H9 (cell line): ENCODE measurements around the gene PWWP2B. TPM values are rescaled to one million over a fixed set of nuclear protein-coding genes. Genes with fewer than 3 reads are reported as not detected.

Experiments
- DNase-seq: peaks from one replicate; pipeline ENCODE4 v3.0.0-alpha.2; 2017
- H2AFZ ChIP-seq: one replicate; pipeline ENCODE4 v1.6.1; 2013; ENCODE audit warnings: mild to moderate bottlenecking, low read length, control low read depth, moderate library complexity
- H2AK5ac ChIP-seq: 2 replicates; pipeline ENCODE4 v1.6.1; 2013; ENCODE audit warnings: low read length, control low read depth, mixed read lengths; ENCODE audit not compliant: insufficient read length
- H2BK120ac ChIP-seq: one replicate; pipeline ENCODE4 v1.6.1; 2013; ENCODE audit warnings: low read depth, mild to moderate bottlenecking, low read length, control low read depth, inconsistent platforms; ENCODE audit not compliant: poor library complexity, severe bottlenecking
- H2BK12ac ChIP-seq: 2 replicates; pipeline ENCODE4 v1.6.1; 2013; ENCODE audit warnings: low read length, control low read depth, mixed read lengths, low read depth; ENCODE audit not compliant: insufficient read length
- H2BK15ac ChIP-seq: 2 replicates; pipeline ENCODE4 v1.6.1; 2013; ENCODE audit warnings: low read depth, low read length, control low read depth
- H2BK20ac ChIP-seq: one replicate; pipeline ENCODE4 v1.6.1; 2013; ENCODE audit warnings: low read depth, mild to moderate bottlenecking, low read length, control low read depth, inconsistent platforms; ENCODE audit not compliant: poor library complexity, severe bottlenecking
- H2BK5ac ChIP-seq: 2 replicates; pipeline ENCODE4 v1.6.1; 2013; ENCODE audit warnings: low read length, control low read depth, mixed read lengths; ENCODE audit not compliant: insufficient read length
- H3K14ac ChIP-seq: 2 replicates; pipeline ENCODE4 v1.6.1; 2013; ENCODE audit warnings: low read length, control low read depth; ENCODE audit not compliant: insufficient read depth
- H3K18ac ChIP-seq: 2 replicates; pipeline ENCODE4 v1.6.1; 2013; ENCODE audit warnings: low read depth, mild to moderate bottlenecking, mixed read lengths, low read length, control low read depth; ENCODE audit not compliant: insufficient read length
- H3K23ac ChIP-seq: 2 replicates; pipeline ENCODE4 v1.6.1; 2013; ENCODE audit warnings: low read length, control low read depth, mixed read lengths, low read depth; ENCODE audit not compliant: insufficient read length
- H3K23me2 ChIP-seq: 2 replicates; pipeline ENCODE4 v1.6.1; 2013; ENCODE audit warnings: low read depth, mild to moderate bottlenecking, mixed read lengths, low read length, control low read depth; ENCODE audit not compliant: insufficient read length, poor library complexity, severe bottlenecking
- H3K27ac ChIP-seq: 2 replicates; pipeline ENCODE4 v1.5.1; 2013; ENCODE audit warnings: low read length, control low read depth, mixed read lengths, low read depth; ENCODE audit not compliant: insufficient read length
- H3K27me3 ChIP-seq: 2 replicates; pipeline ENCODE4 v1.6.1; 2013; ENCODE audit warnings: low read length, control low read depth, inconsistent platforms; ENCODE audit not compliant: insufficient read depth
- H3K4ac ChIP-seq: 2 replicates; pipeline ENCODE4 v1.6.1; 2013; ENCODE audit warnings: low read depth, mild to moderate bottlenecking, control low read depth, inconsistent platforms, low read length, moderate library complexity
- H3K4me1 ChIP-seq: 2 replicates; pipeline ENCODE4 v1.6.1; 2013; ENCODE audit warnings: low read length, control low read depth, inconsistent platforms; ENCODE audit not compliant: insufficient read depth
- H3K4me2 ChIP-seq: 2 replicates; pipeline ENCODE4 v1.6.1; 2013; ENCODE audit warnings: low read length, control low read depth, mixed read lengths; ENCODE audit not compliant: insufficient read length, insufficient read depth
- H3K56ac ChIP-seq: 2 replicates; pipeline ENCODE4 v1.6.1; 2013; ENCODE audit warnings: low read depth, mild to moderate bottlenecking, mixed read lengths, low read length, control low read depth; ENCODE audit not compliant: insufficient read length
- H3K79me1 ChIP-seq: 2 replicates; pipeline ENCODE4 v1.6.1; 2013; ENCODE audit warnings: low read depth, mild to moderate bottlenecking, moderate library complexity, low read length, control low read depth, inconsistent platforms; ENCODE audit not compliant: insufficient read depth, poor library complexity, severe bottlenecking
- H3K79me2 ChIP-seq: 2 replicates; pipeline ENCODE4 v1.6.1; 2013; ENCODE audit warnings: low read length, control low read depth, inconsistent platforms; ENCODE audit not compliant: insufficient read depth
- H3K9ac ChIP-seq: 2 replicates; pipeline ENCODE4 v1.6.1; 2013; ENCODE audit warnings: low read length, control low read depth, mixed read lengths; ENCODE audit not compliant: insufficient read length; ENCODE audit errors: extremely low read depth
- H3K9me3 ChIP-seq: one replicate; pipeline ENCODE4 v1.6.1; 2013; ENCODE audit warnings: low read depth, low read length, inconsistent platforms; ENCODE audit not compliant: control insufficient read depth
- H3T11ph ChIP-seq: one replicate; pipeline ENCODE4 v1.6.1; 2013; ENCODE audit warnings: mild to moderate bottlenecking, low read length, control low read depth, inconsistent platforms
- H4K20me1 ChIP-seq: one replicate; pipeline ENCODE4 v1.6.1; 2013; ENCODE audit not compliant: control insufficient read depth, insufficient read length, insufficient read depth
- H4K5ac ChIP-seq: 2 replicates; pipeline ENCODE4 v1.6.1; 2013; ENCODE audit warnings: low read depth, mild to moderate bottlenecking, mixed read lengths, low read length, control low read depth; ENCODE audit not compliant: insufficient read length
- H4K8ac ChIP-seq: replicated peaks from 2 replicates; pipeline ENCODE4 v1.6.1; 2013; ENCODE audit warnings: low read length, control low read depth, mixed read lengths, low read depth; ENCODE audit not compliant: insufficient read length
- H4K91ac ChIP-seq: 2 replicates; pipeline ENCODE4 v1.6.1; 2013; ENCODE audit warnings: low read depth, mild to moderate bottlenecking, moderate library complexity, mixed read lengths, low read length, control low read depth; ENCODE audit not compliant: insufficient read length
- H3K27ac Mint-ChIP-seq, 3 experiments: 2 replicates in 2 of 3; 3 replicates in 1 of 3; pipeline ENCODE4 v1.8.0; 2020 to 2021; ENCODE audit warnings: mixed read lengths in 3 of 3, mild to moderate bottlenecking in 1 of 3, moderate library complexity in 1 of 3
- H3K27me3 Mint-ChIP-seq: 2 replicates; pipeline ENCODE4 v1.8.0; 2021; ENCODE audit warnings: low read depth, mild to moderate bottlenecking, moderate library complexity, mixed read lengths
- H3K36me3 Mint-ChIP-seq, 3 experiments: 2 replicates in 2 of 3; 3 replicates in 1 of 3; pipeline ENCODE4 v1.8.0; 2020 to 2021; ENCODE audit warnings: low read depth in 3 of 3, mixed read lengths in 3 of 3; ENCODE audit not compliant: insufficient read depth in 1 of 3
- H3K4me1 Mint-ChIP-seq, 2 experiments: 2 replicates each; pipeline ENCODE4 v1.8.0; 2020; ENCODE audit warnings: mixed read lengths in 2 of 2
- H3K4me3 Mint-ChIP-seq, 2 experiments: 2 replicates in 1 of 2; 3 replicates in 1 of 2; pipeline ENCODE4 v1.8.0; 2020 to 2021; ENCODE audit warnings: mild to moderate bottlenecking in 2 of 2, mixed read lengths in 2 of 2, moderate library complexity in 1 of 2
- H3K9me3 Mint-ChIP-seq, 2 experiments: 2 replicates in 1 of 2; 3 replicates in 1 of 2; pipeline ENCODE4 v1.8.0; 2020; ENCODE audit warnings: mild to moderate bottlenecking in 2 of 2, mixed read lengths in 2 of 2, moderate library complexity in 1 of 2
- WGBS: extraction: QIAGEN DNeasy Blood & Tissue Kit; methylation state at CpG from one replicate; pipeline ENCODE4 v1.1.7; 2013; ENCODE audit warnings: missing lambda C conversion rate, low lambda C conversion rate, mixed read lengths; ENCODE audit not compliant: insufficient read length; ENCODE audit errors: extremely low coverage; 5-methylcytosine and 5-hydroxymethylcytosine counted together
- total RNA-seq: library from RNA; stranded (reverse); gene quantifications from 2 replicates; pipeline ENCODE4 v1.2.1, GENCODE V29; 2021
- TF ChIP-seq, protein P1 (sequence below): fragments of 200-600 bp; sonication (generic); conservative IDR thresholded peaks from 3 replicates; pipeline ENCODE4 v1.8.0; 2021; ENCODE audit warnings: antibody characterized with exemption, mild to moderate bottlenecking

The PWWP2B gene
- total RNA-seq, 1 experiment from 2014 or later, result 10.0 TPM

DNA sequence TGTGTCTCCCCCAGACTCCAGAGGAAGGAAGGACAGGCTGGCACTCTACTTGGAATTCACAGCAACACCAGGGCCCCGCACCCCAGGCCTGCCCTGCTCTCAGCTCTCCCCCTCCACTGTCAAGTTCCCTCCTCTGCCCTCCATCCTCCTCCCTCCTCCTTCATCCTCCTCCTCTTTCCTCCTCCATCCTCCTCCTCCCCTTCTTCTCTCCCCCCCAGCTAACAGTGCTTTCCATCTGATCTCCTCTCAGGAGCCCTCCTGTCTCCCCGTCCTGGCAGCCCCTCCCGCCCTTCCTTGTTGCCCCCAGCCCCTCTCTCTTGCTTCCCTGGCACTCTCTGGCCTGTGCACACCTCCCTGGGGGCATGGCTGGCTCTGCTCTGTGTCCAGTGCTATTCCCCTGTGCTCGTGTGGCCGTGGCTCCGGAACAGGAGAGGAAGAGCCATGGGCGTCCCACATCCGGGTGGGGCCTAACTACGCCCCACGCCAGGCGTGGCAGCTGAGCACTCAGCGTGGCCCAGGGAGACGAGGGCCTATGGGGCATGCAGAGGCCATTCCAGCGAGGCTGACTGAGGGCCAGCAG, 64.2 kb downstream of the PWWP2B start:
- no peak overlapping the region for H2BK12ac ChIP-seq
- no peaks in the 10 kb centered on the region for H4K20me1 ChIP-seq
- Mint-ChIP-seq H3K27me3 (peaks cover 9% of the 10 kb centered on the region), H3K27ac (0 out of 7 replicates have a peak overlapping the region, but pooled peaks of 1 of the 3 experiments have one; percentile 31), H3K36me3 (no peaks in the 10 kb centered on the region), H3K4me3 (no peak overlapping the region), H3K4me1 (peaks cover 0 to 3% of the 10 kb centered on the region in 2 experiments; a peak in 1 of 4 replicates), H3K9me3 (no peaks in the 10 kb centered on the region)
- no peak overlapping the region for H3K56ac ChIP-seq
- no peaks in the 10 kb centered on the region for H3K79me1 ChIP-seq
- no peak overlapping the region; the same call in 1 of the 2 replicates for H3K14ac ChIP-seq
- no peak overlapping the region for H2AFZ ChIP-seq
- H3K4me1 ChIP-seq, result no peaks in the 10 kb centered on the region
- H3K9me3 ChIP-seq, result no peaks in the 10 kb centered on the region
- no peak overlapping the region for H3K4me2 ChIP-seq
- H3K4ac ChIP-seq, result no peak overlapping the region
- no peak overlapping the region for H2BK5ac ChIP-seq
- no peak overlapping the region for H2BK20ac ChIP-seq
- no peak overlapping the region for H2AK5ac ChIP-seq
- no peak overlapping the region for H3K9ac ChIP-seq
- no peak overlapping the region for H4K5ac ChIP-seq
- H3K79me2 ChIP-seq, result no peaks in the 10 kb centered on the region
- no peak overlapping the region for H3K27ac ChIP-seq
- H3K23ac ChIP-seq, result no peak overlapping the region
- no peak overlapping the region for H2BK120ac ChIP-seq
- TF ChIP-seq, protein P1, sequence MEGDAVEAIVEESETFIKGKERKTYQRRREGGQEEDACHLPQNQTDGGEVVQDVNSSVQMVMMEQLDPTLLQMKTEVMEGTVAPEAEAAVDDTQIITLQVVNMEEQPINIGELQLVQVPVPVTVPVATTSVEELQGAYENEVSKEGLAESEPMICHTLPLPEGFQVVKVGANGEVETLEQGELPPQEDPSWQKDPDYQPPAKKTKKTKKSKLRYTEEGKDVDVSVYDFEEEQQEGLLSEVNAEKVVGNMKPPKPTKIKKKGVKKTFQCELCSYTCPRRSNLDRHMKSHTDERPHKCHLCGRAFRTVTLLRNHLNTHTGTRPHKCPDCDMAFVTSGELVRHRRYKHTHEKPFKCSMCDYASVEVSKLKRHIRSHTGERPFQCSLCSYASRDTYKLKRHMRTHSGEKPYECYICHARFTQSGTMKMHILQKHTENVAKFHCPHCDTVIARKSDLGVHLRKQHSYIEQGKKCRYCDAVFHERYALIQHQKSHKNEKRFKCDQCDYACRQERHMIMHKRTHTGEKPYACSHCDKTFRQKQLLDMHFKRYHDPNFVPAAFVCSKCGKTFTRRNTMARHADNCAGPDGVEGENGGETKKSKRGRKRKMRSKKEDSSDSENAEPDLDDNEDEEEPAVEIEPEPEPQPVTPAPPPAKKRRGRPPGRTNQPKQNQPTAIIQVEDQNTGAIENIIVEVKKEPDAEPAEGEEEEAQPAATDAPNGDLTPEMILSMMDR, result no peak
- no peak overlapping the region for H3K18ac ChIP-seq
- H3T11ph ChIP-seq, result no peak overlapping the region
- no CpG with 5 or more reads among the region's 14 CpGs for WGBS
- H3K23me2 ChIP-seq, result no peaks in the 10 kb centered on the region
- no peak for DNase-seq
- H2BK15ac ChIP-seq, result no peak overlapping the region
- H3K27me3 ChIP-seq, result no peaks in the 10 kb centered on the region
- no peak overlapping the region for H4K8ac ChIP-seq
- no peak overlapping the region for H4K91ac ChIP-seq
